GM18858 (cell line): ENCODE data around the gene POLR2A.
"Not testable (repeated sequence)": the region's sequence is repeated elsewhere in the genome, so short reads cannot be mapped to it uniquely, and the experiment has no call there.

ENCODE experiments used
- ATAC-seq: cut with Tn5 transposase; IDR thresholded peaks from one replicate; pipeline ENCODE4 v1.9.1; 2021; ENCODE audit not compliant: unreplicated experiment

The POLR2A gene

DNA sequence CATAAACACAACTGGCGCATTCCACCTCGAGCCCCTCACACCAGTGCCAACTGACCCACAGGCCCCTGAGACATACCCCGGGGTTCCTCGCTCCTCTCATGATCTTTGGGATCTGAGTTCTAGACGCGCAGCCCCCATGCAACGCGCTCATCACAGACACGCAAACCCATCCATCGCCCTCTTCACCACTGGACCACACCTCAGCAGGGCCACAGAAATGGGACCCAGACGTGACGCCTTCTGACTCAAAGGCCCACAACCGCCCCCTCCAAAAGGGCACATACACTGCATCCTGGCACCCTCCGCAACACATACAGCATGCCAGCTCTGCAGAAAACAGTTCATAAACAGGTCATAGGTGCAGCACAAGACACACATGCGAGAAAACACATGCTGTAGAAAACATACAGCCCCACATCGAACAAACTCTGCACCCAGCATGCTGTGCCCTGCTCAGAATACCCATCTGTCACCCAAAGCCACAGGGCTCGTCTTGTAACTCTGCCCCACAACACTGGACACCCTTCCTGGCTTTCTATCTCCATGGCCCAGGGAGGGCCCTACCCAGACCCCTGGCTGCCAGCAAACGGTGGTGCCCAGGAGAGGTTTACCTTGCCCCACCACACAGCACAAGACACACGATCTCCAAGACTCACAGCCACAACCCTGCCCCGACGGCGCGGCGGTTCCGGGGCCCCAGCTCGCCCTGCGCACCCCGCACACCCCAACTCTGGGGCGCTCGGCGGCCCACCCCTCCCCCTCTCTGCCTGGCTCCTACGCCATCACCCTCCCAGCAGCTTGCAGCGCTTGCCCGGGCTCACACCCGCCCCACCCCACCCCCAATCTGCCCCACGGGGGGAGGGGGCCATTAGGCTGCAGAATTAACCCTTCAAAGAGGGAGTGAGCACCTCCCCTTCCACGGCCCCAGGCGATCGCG is 5.6 kb upstream of the POLR2A start:
- ATAC-seq, result no peak

DNA sequence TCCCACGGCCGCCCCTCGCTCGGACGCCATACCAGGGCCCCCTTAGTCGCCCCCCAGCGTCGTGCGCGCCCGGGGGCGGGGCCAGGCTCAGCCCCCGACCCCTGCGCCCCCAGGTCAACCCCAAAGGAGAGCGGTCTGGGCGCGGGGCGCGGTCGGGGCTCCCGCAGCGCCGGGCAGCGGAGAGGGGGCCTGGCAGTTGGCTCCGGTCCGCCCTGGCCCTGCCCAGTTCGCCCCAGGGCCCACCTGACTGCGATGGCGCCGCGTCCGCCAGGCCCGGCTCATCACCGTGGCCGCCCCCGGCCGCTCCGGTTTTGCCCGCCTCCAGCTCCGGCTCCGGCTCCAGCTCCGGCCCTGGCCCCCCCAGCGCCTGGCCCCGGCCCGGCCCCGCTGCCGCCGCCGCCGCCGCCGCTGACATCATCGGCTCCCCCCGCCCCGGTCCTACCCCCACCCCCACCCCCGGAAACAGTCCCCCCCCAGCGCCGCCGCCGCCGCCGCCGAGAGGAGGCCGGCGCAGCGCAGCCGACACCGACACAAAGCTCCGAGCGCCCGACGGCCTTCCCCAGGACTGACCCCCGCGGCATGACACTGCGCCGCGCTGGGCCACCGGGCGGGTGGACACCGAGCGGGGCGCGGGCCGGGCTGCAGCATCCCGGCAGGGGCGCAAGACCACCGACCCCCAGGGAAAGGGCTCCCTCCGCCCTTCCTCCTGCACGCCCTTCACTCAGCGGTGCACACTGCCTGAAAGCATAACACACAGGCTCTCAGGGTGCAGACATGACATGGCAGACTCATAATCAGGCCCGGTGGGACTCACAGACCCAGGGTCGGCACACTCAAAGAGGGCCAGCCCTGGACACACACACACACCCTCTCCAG is 4.7 kb upstream of the POLR2A start, which contains the start of gene ZBTB4:
ZBTB4 (minus strand) TSS at position 419 of the 876 bp plus-strand sequence. CDS start 12,830 bp downstream, outside the sequence.
- no peak for ATAC-seq

DNA sequence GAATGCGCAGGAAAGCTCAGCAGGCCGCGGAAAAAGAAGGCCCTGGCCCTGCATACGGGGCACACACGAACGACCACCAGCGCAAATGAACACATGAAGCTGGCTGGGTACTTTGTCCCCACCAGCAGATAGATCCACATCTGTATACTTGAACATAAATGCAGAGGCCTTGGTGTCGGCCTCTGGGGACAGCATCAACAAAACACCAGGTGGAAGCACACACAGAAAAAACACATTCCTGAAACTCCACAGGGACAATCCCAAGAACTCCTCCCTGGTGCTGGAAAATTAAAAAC is 4.1 kb upstream of the POLR2A start:
- ATAC-seq, result no peak

DNA sequence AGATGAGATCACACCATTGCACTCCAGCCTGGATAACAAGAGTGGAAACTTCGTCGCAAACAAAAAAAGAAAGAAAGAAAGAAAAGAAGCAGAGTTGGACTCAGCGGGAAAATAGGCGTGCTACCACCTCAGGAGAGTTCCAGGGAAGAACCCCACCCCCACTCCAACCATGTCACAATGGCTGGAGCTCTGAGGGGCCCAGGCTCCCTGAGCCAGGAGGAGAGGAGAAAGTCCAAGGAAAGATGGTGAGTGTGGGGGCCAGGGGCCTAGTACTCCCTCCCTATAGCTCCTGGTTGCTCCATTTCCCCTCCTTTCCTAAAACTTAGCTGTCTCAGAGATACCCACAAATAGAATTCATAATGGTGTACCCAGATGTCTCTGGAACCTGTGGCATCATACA is 2.9 kb upstream of the POLR2A start, which contains the start of gene SLC35G6:
SLC35G6 (plus strand) TSS at position 172 of the 400 bp plus-strand sequence; CDS start at position 243, 71 bp downstream.
- not testable (repeated sequence) for ATAC-seq

DNA sequence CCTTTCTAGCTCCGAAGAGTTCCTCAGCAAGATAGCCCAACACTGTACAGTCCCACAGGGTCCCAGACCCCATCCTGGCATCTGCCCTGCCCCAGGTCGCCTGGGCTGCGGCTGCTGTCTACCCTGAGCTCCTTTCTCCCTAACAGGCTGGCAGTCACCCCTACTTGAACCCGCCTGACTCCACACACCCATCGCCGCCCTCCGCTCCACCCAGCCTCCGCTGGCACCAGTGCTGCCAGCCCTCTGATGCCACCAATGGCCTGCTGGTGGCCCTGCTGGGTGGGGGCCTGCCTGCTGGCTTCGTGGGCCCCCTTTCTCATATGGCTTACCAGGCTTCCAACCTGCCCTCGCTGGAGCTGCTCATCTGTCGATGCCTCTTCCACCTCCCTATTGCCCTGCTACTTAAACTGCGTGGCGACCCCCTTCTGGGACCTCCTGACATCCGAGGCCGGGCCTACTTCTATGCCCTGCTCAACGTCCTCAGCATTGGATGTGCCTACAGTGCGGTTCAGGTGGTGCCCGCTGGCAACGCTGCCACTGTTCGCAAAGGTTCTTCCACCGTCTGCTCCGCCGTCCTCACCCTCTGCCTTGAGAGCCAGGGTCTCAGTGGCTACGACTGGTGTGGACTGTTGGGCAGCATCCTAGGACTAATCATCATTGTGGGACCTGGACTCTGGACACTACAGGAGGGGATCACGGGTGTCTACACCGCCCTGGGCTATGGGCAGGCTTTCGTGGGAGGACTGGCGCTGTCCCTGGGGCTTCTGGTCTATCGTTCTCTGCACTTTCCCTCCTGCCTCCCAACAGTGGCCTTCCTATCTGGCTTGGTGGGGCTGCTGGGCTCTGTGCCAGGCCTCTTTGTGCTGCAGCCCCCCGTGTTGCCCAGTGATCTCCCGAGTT is 2.1 kb upstream of the POLR2A start:
- not testable (repeated sequence) for ATAC-seq

DNA sequence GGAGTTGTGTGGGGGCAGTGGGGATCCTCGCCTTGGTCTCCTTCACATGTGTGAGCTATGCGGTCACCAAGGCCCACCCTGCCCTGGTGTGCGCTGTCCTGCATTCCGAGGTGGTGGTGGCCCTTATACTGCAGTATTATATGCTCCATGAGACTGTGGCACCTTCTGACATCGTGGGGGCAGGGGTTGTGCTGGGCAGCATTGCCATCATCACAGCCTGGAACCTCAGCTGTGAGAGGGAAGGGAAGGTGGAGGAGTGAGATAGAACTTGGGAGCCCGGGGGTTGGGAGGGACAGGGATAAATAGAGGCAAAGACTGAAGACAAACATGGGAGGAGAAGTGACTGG is 1.5 kb upstream of the POLR2A start:
- not testable (repeated sequence) for ATAC-seq

DNA sequence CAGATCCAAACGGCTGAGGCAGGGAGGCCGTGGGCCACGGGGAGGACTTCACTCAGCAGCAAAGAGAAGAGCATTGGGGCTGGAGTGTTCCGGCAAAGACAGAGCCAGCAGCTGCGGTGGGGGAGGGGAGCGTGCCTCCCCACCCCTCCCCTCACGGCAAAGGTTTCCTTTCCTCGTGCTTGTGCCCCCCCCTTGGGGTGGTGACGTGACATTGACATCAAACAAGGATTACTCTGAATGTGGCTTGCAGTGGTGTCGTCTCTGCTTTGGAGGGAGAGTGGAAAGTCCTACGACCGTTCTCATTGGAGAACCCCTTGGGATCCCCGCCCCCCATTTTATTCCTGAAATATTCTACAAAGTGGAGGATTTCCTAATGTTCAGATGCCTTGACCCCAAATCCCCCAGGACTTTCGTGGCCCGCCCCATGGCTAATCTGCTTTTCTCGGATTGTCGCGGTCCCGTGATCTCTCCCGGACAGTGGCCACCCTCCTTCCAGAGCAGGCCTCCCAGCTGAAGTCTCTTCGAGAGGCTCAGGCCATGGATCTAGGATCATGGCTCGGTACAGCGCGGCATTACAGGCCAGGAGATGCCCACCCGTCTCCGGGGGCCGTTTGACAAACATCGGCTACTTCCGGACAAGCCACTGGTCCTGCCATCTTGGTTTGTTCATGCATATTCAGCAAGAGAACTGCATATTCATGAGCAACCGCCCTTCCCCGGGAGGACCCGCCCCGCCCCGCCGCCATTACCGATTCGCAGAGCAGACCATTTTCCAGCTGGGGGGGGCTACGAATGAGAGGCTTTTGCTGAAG is 705 bp upstream of the POLR2A start:
- no peak for ATAC-seq

DNA sequence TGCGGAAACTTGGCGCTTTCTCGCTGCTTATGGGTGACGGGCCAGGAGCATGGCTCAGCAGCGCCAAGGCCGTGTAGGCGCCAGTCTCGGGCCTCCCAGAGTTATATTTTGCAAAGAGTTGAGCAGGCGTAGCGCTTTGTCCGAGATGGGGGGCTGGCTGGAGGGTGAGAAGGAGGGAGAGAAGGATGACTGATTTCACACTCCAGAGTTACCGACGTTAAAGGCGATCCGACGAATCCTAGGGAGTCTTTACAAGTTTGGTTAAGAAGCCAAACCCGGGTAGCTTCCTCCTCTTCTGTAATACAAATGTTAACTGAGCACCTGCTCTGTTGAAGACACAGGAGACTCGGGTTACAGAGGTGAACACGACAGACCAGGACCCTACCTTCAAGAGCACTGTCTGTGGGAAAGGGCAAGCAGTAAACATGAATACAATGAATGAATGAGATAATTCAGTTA is 782 bp downstream of the POLR2A start:
- no peak for ATAC-seq

DNA sequence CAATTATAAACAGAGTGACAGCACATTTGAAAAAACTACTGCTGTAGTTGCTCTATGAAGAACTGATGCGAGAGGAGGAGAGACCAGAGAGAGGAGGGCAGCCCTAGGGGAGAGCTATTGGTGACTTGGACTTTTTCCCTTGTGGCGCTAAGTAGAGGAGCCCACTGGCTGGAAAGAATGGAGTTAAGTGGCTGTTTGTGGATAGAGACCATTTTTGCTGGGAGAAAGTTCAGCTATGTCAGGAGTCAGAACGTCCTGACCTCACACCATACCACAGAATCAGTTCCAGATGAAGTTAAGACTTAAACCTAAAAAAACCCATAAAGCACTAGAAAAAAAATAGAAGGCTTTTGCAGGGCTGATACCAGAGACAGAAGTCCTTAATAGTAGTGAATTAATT is 2.0 kb downstream of the POLR2A start:
- no peak for ATAC-seq

DNA sequence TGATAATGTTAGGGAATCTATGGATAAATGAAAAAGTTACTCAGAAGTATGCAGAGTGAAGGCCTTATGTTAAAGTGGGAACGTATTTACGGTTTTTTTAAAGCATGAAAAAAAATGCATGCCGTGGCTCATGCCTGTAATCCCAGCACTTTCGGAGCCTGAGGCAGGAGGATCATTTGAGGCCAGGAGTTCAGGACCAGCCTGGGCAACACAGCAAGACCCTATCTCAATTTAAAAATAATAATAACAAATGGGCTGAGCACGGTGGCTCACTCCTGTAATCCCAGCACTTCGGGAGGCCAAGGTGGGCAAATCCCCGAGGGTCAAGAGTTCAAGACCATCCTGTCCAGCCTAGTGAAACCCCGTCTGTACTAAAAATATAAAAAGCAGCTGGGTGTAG is 6.0 kb downstream of the POLR2A start:
- ATAC-seq, result no peak

DNA sequence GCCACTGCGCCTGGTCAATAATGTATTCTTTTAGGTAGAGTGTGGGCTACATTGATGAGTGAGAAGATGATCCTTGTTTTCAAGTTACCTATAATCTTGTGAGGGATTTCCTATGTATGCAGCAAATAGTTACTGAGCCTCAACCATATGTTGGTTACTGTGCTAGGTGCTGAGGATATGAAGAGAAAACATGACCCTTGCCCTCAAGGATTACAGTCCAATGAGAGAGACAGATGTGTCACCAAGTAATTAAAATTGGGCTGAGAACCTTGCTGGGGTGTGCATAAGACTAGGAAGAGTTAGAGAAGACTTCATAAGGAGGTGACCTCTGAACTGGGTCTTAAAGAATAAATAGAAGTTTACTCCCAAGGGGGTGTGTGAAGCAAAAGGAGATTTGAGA is 7.4 kb downstream of the POLR2A start:
- no peak for ATAC-seq

DNA sequence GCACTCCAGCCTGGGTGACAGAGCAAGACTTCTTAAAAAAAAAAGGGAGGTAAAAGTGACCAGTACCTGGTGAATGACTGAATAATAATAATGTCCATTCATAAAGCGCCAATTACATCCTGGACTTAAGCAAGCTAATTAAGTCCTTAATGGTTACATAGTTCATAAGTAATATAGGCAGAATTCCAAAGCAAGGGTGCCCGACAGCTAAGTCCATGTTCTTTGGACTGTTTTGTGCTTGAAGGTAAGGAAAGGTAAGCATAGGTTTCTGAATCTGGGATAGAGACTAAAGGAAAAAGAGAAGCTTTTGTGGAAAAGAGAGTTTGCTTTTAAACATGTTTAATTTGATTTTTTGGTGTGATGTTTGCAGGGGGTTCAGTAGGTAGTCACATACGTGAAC is 9.8 kb downstream of the POLR2A start:
- no peak for ATAC-seq

DNA sequence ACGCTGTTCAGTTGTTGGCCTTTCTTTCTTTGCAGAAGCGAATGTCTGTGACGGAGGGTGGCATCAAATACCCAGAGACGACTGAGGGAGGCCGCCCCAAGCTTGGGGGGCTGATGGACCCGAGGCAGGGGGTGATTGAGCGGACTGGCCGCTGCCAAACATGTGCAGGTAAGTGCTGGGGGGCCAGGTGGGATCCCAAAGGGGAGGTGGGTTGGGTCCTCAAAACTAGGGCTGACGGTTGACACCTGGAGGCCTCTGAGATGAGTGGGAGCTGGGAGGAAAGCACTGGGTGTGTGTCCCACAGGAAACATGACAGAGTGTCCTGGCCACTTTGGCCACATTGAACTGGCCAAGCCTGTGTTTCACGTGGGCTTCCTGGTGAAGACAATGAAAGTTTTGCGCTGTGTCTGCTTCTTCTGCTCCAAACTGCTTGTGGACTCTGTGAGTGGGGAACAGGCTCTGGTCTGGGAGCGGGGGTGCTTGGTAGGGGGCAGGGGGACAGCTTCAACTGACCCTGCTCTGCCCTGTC is 11.8 kb downstream of the POLR2A start:
- no peak for ATAC-seq

DNA sequence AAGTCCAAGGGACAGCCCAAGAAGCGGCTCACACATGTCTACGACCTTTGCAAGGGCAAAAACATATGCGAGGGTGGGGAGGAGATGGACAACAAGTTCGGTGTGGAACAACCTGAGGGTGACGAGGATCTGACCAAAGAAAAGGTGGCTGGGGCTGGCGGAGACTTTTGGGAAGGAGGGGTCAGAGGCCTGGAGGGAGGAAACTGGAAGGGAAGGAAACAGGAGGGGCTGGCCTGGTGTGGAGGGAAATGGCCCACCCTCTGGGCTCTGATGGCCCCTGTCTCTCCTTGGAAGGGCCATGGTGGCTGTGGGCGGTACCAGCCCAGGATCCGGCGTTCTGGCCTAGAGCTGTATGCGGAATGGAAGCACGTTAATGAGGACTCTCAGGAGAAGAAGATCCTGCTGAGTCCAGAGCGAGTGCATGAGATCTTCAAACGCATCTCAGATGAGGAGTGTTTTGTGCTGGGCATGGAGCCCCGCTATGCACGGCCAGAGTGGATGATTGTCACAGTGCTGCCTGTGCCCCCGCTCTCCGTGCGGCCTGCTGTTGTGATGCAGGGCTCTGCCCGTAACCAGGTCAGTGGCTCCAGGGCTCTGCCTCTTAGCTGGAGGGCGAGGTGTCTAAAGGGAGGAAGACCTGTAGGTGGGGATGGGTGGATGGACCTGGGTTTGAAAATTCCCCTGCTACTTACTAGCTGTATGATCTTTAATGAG is 12.5 kb downstream of the POLR2A start:
- ATAC-seq, result no peak

DNA sequence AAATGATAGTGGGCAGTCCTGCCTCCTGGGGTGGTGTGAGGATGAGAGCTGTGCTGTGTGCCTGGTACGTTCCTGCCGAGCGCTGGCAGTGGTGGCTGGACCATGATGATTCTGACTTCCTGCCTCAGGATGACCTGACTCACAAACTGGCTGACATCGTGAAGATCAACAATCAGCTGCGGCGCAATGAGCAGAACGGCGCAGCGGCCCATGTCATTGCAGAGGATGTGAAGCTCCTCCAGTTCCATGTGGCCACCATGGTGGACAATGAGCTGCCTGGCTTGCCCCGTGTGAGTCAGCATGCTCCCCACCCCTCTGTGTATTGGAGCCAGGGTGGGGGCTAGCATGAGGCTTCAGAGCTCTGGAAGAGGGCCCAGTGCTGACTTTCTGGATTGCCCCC is 13.1 kb downstream of the POLR2A start:
- no peak for ATAC-seq

DNA sequence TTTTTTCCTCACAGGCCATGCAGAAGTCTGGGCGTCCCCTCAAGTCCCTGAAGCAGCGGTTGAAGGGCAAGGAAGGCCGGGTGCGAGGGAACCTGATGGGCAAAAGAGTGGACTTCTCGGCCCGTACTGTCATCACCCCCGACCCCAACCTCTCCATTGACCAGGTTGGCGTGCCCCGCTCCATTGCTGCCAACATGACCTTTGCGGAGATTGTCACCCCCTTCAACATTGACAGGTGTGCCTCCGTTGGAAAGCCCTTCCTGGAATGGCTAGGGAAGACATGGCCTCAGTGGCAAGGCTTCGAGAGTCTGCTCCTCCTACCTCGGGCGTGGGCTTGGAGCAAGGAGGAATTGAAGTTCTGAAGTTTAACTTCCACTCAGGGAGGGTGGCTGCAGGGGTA is 13.5 kb downstream of the POLR2A start:
- ATAC-seq, result no peak

DNA sequence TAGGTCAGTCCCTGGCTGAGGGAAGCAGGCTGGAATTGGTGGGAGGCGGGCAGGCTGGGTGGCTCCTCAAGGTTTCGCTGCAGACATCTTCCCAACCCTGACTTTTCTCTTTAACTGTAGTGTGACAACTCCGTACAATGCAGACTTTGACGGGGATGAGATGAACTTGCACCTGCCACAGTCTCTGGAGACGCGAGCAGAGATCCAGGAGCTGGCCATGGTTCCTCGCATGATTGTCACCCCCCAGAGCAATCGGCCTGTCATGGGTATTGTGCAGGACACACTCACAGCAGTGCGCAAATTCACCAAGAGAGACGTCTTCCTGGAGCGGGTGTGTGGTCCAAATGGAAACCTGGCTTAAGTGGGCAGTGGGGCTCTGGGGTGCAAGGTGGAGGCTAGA is 15.0 kb downstream of the POLR2A start:
- ATAC-seq, result no peak

DNA sequence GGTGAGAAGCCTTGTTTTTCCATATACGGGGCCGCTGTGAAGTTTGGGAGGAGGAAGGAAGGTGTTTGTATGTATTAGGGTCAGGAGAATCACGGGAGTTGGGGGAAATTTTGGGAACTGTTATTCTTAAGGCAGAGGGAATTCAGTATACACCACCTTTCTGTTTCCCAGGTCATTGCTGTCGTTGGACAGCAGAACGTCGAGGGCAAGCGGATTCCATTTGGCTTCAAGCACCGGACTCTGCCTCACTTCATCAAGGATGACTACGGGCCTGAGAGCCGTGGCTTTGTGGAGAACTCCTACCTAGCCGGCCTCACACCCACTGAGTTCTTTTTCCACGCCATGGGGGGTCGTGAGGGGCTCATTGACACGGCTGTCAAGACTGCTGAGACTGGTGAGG is 17.6 kb downstream of the POLR2A start:
- no peak for ATAC-seq

DNA sequence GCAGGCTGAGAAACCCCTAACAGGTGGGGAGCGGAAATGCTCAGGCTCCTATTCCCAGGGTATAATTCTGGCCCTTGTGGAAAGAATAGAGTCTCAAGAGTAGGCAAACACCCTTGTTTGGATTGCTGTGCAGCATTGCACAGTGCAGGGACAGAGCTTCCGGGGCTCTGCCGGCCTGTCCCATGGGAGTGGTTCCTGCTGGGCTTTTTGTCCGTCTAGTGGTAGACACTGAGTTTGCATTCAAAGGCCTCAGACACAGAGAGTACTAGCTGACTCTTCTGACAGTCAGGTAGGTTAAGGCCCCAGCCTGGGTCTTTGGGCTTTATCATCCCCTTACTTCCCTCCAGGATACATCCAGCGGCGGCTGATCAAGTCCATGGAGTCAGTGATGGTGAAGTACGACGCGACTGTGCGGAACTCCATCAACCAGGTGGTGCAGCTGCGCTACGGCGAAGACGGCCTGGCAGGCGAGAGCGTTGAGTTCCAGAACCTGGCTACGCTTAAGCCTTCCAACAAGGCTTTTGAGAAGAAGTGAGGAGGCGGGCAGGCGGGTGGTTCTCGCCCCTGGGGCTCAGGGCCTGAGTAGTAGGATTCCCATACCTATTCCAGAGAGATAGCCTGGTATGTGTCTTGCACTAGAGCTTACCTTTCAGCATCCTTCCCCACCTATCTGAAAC is 18.1 kb downstream of the POLR2A start:
- ATAC-seq, result no peak
